Measurements from ENCODE around the gene SNRNP27.
"Not testable (repeated sequence)": the region's sequence is repeated elsewhere in the genome, so short reads cannot be mapped to it uniquely, and the experiment has no call there.

SNRNP27 gene

DNA sequence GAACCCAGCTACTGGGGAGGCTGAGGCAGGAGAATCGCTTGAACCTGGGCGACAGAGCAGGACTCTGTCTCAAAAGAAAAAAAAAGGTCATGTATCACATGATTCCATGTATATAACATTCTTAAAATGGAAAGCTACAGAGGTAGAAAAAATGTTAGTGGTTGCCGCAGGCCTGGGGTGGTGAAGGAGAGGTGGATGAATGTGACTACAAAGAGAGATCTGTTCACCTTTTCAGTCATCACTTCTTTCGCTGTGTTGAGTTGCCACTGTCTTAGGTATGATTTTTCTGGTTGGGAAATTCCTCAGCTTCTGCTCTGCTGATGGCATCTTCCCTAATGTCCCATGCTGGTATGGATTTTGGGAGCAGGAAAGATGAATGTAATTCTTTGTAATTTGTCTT, 5.3 kb upstream of the SNRNP27 start:
- no peaks in the 10 kb centered on the region for H3K27me3 ChIP-seq (ENCODE audit: low read depth, low read length)
- H2AFZ ChIP-seq (ENCODE audit: low read depth, low read length), result no peak overlapping the region
- no peaks in the 10 kb centered on the region for H3K9me3 ChIP-seq (ENCODE audit: insufficient read depth, low read length)
- H4K20me1 ChIP-seq (ENCODE audit: insufficient read depth, low read length), result no peaks in the 10 kb centered on the region
- no peaks in the 10 kb centered on the region for H3K79me2 ChIP-seq (ENCODE audit: low read length)
- H3K36me3 ChIP-seq (replicated peaks; ENCODE audit: low read depth, low read length), result peaks cover 2% of the 10 kb centered on the region
- no peak for TF ChIP-seq CTCF (IDR thresholded peaks at IDR 0.05; ENCODE audit: low read depth, low read length)
- no peak overlapping the region for H3K4me2 ChIP-seq (ENCODE audit: low read length)
- no peak overlapping the region for H3K4me3 ChIP-seq (ENCODE audit: low read length)
- H3K27ac ChIP-seq (ENCODE audit: low read length), result no peak overlapping the region
- H3K4me1 ChIP-seq (ENCODE audit: low read length), result peaks cover 14% of the 10 kb centered on the region
- no peak overlapping the region for H3K9ac ChIP-seq (ENCODE audit: low read length)

- peaks cover 6% of the 10 kb centered on the region for H3K79me2 ChIP-seq (ENCODE audit: low read length)
- H3K4me1 ChIP-seq (ENCODE audit: low read length), result peaks cover 16% of the 10 kb centered on the region
- TF ChIP-seq CTCF (IDR thresholded peaks at IDR 0.05; ENCODE audit: low read depth, low read length) (no peak), EZH2phosphoT487 (IDR thresholded peaks at IDR 0.05; ENCODE audit: low read depth) (no peak)
- H3K9me3 ChIP-seq (ENCODE audit: insufficient read depth, low read length), result no peaks in the 10 kb centered on the region
- no peaks in the 10 kb centered on the region for H4K20me1 ChIP-seq (ENCODE audit: insufficient read depth, low read length)
- H3K9ac ChIP-seq (ENCODE audit: low read length), result no peak overlapping the region
- H3K4me2 ChIP-seq (ENCODE audit: low read length), result no peak overlapping the region
- no peaks in the 10 kb centered on the region for H3K27me3 ChIP-seq (ENCODE audit: low read depth, low read length)
- no peak overlapping the region for H2AFZ ChIP-seq (ENCODE audit: low read depth, low read length)
- peaks cover 2% of the 10 kb centered on the region for H3K36me3 ChIP-seq (replicated peaks; ENCODE audit: low read depth, low read length)
- H3K27ac ChIP-seq (ENCODE audit: low read length), result no peak overlapping the region
- no peak overlapping the region for H3K4me3 ChIP-seq (ENCODE audit: low read length)
Measured at GRCh38 chr2:69889302-69889701, 4.5 kb upstream of the SNRNP27 start.

DNA sequence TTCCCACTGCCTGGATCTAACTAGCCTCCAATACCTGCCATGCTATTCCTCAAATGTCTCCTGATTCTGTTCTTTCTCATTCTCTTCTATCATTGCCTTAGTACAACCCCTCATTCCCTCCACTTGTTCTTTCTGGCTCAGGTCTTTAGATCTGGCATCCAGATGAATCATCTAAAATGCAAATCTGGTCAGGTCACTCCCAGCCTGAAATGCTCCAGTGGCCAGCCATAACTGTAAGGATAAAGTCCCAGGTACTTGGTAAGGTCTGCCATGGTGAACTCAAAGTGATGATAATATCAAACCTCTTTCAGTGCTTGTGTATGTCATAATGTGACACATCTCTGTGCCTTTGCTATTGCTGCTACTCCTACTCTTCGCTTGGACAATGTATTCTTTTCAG, 2.9 kb upstream of the SNRNP27 start:
- Histone ChIP-seq H3K27ac (ENCODE audit: low read length) (no peak overlapping the region), H3K79me2 (ENCODE audit: low read length) (peaks cover 21% of the 10 kb centered on the region), H3K4me3 (ENCODE audit: low read length) (no peak overlapping the region), H3K9ac (ENCODE audit: low read length) (no peak overlapping the region), H3K36me3 (replicated peaks; ENCODE audit: low read depth, low read length) (peaks cover 5% of the 10 kb centered on the region), H4K20me1 (ENCODE audit: insufficient read depth, low read length) (0 out of 2 replicates have a peak, but pooled peaks cover 3% of the 10 kb centered on the region), H2AFZ (ENCODE audit: low read depth, low read length) (no peak overlapping the region), H3K4me2 (ENCODE audit: low read length) (no peak overlapping the region), H3K9me3 (ENCODE audit: insufficient read depth, low read length) (no peaks in the 10 kb centered on the region), H3K4me1 (ENCODE audit: low read length) (peaks cover 20% of the 10 kb centered on the region), H3K27me3 (ENCODE audit: low read depth, low read length) (no peaks in the 10 kb centered on the region)
- TF ChIP-seq EZH2phosphoT487 (IDR thresholded peaks at IDR 0.05; ENCODE audit: low read depth) (no peak), CTCF (IDR thresholded peaks at IDR 0.05; ENCODE audit: low read depth, low read length) (no peak)

GRCh38 chr2:69892838-69893424, 825 bp upstream of the SNRNP27 start:
- H3K27ac ChIP-seq (ENCODE audit: low read length); H3K9ac ChIP-seq (ENCODE audit: low read length); H3K27me3 ChIP-seq (ENCODE audit: low read depth, low read length); H3K9me3 ChIP-seq (ENCODE audit: insufficient read depth, low read length); H4K20me1 ChIP-seq (ENCODE audit: insufficient read depth, low read length): not testable (repeated sequence)
- Histone ChIP-seq H3K4me3 (ENCODE audit: low read length) (0 out of 2 replicates have a peak overlapping the region, but pooled peaks have one; percentile 91), H3K79me2 (ENCODE audit: low read length) (peaks cover 21% of the 10 kb centered on the region), H3K4me1 (ENCODE audit: low read length) (peaks cover 20% of the 10 kb centered on the region), H3K4me2 (ENCODE audit: low read length) (peak overlapping the region; percentile 86), H3K36me3 (replicated peaks; ENCODE audit: low read depth, low read length) (peaks cover 21% of the 10 kb centered on the region), H2AFZ (ENCODE audit: low read depth, low read length) (peak overlapping the region; percentile 100)

- not testable (repeated sequence) for H3K9me3 ChIP-seq (ENCODE audit: insufficient read depth, low read length); H3K27me3 ChIP-seq (ENCODE audit: low read depth, low read length); H2AFZ ChIP-seq (ENCODE audit: low read depth, low read length); H3K27ac ChIP-seq (ENCODE audit: low read length); H4K20me1 ChIP-seq (ENCODE audit: insufficient read depth, low read length)
- peaks cover 22% of the 10 kb centered on the region for H3K36me3 ChIP-seq (replicated peaks; ENCODE audit: low read depth, low read length)
- H3K79me2 ChIP-seq (ENCODE audit: low read length), result peaks cover 21% of the 10 kb centered on the region
- H3K4me2 ChIP-seq (ENCODE audit: low read length), result peak overlapping the region; percentile 86
- peak overlapping the region; percentile 78 for H3K9ac ChIP-seq (ENCODE audit: low read length)
- peaks cover 17% of the 10 kb centered on the region for H3K4me1 ChIP-seq (ENCODE audit: low read length)
- peak overlapping the region; percentile 91 for H3K4me3 ChIP-seq (ENCODE audit: low read length)
Measured at GRCh38 chr2:69894737-69895136, 981 bp downstream of the SNRNP27 start.
